GM12892 (cell line): ENCODE results near the gene PTPRN2.

ENCODE experiments used
- POLR2A ChIP-seq: IDR thresholded peaks from 2 replicates; pipeline ENCODE4 v1.6.1; 2011; ENCODE audit warnings: low read depth, low read length, control low read depth
- POLR2AphosphoS5 ChIP-seq: IDR thresholded peaks from 2 replicates; pipeline ENCODE4 v1.6.1; 2011; ENCODE audit warnings: low read depth, low read length, control low read depth
- TAF1 ChIP-seq: IDR thresholded peaks from 2 replicates; pipeline ENCODE4 v1.6.1; 2011; ENCODE audit warnings: low read depth, mild to moderate bottlenecking, control low read depth, low read length, borderline replicate concordance

- TF ChIP-seq POLR2AphosphoS5: no peak
- no peak for TF ChIP-seq POLR2A
- no peak for TF ChIP-seq TAF1
Observed at GRCh38 chr7:158414002-158414401, 173.6 kb downstream of the PTPRN2 start.
